CD4-positive, alpha-beta T cell (primary cell): ENCODE results near the gene OSBPL10. TPM values are rescaled to one million over a fixed set of nuclear protein-coding genes. Genes with fewer than 3 reads are reported as not detected.

Experiments
- ATAC-seq: fragments of 200-7000 bp; cut with Tn5 transposase; one replicate; pipeline ENCODE4 v1.10.0; 2022; ENCODE audit warnings: mild to moderate bottlenecking; ENCODE audit not compliant: poor library complexity
- CTCF ChIA-PET: fragments of 350-600 bp; sonication (Branson Sonifier 250); formaldehyde crosslinking; loops from one replicate; lab custom pipeline; 2021; ENCODE audit warnings: antibody characterized with exemption, inconsistent platforms; lab: Charles Lee
- POLR2A ChIA-PET: fragments of 350-600 bp; sonication (Branson Sonifier 250); formaldehyde crosslinking; loops from one replicate; lab custom pipeline; 2021; ENCODE audit warnings: antibody characterized with exemption, inconsistent platforms; lab: Charles Lee
- DNase-seq, 14 experiments: peaks; one replicate each; pipeline ENCODE4 v3.0.0-alpha.2; 2013 to 2020; ENCODE audit warnings: mixed read lengths in 2 of 14
- H3K27ac ChIP-seq, 2 donors: one replicate each; pipeline versions ENCODE4 v1.5.1 to v1.7.0; 2013; ENCODE audit warnings: low read length in 2 of 2, low read depth in 1 of 2, mild to moderate bottlenecking in 1 of 2
- H3K27me3 ChIP-seq, 2 experiments: 1 replicate in 1 of 2; 2 replicates in 1 of 2; pipeline versions ENCODE4 v1.6.1 to v1.7.0; 2013; ENCODE audit warnings: low read length in 2 of 2, control low read depth in 1 of 2, mild to moderate bottlenecking in 1 of 2, moderate library complexity in 1 of 2; ENCODE audit not compliant: insufficient read depth in 2 of 2, control insufficient read depth in 1 of 2
- H3K36me3 ChIP-seq: one replicate; pipeline ENCODE4 v1.6.1; 2013; ENCODE audit warnings: low read length, control low read depth; ENCODE audit not compliant: insufficient read depth
- H3K4me1 ChIP-seq: one replicate; pipeline ENCODE4 v1.6.1; 2013; ENCODE audit warnings: low read length, control low read depth; ENCODE audit not compliant: insufficient read depth
- H3K4me3 ChIP-seq: one replicate; pipeline ENCODE4 v1.5.1; 2013; ENCODE audit warnings: mild to moderate bottlenecking, low read length, moderate library complexity
- H3K9me3 ChIP-seq, 2 experiments: 1 replicate in 1 of 2; 2 replicates in 1 of 2; pipeline versions ENCODE4 v1.6.1 to v1.7.0; 2013; ENCODE audit warnings: low read length in 2 of 2, mild to moderate bottlenecking in 2 of 2, control low read depth in 1 of 2, moderate library complexity in 1 of 2; ENCODE audit not compliant: control insufficient read depth in 1 of 2, insufficient read depth in 1 of 2
- H3K27ac Mint-ChIP-seq: one replicate; pipeline ENCODE4 v1.8.0; 2020; ENCODE audit warnings: mixed read lengths
- H3K27me3 Mint-ChIP-seq: one replicate; pipeline ENCODE4 v1.8.0; 2021; ENCODE audit warnings: mixed read lengths
- H3K36me3 Mint-ChIP-seq: one replicate; pipeline ENCODE4 v1.8.0; 2021; ENCODE audit warnings: low read depth, mixed read lengths
- H3K4me1 Mint-ChIP-seq: one replicate; pipeline ENCODE4 v1.8.0; 2021; ENCODE audit warnings: low read depth, mixed read lengths
- H3K4me3 Mint-ChIP-seq: one replicate; pipeline ENCODE4 v1.8.0; 2020; ENCODE audit warnings: mild to moderate bottlenecking, mixed read lengths
- H3K9me3 Mint-ChIP-seq: one replicate; pipeline ENCODE4 v1.8.0; 2020; ENCODE audit warnings: mixed read lengths
- CTCF ChIP-seq: fragments of 200-600 bp; IDR thresholded peaks from one replicate; pipeline ENCODE4 v1.8.0; 2022; ENCODE audit warnings: antibody characterized with exemption, mild to moderate bottlenecking
- intact Hi-C, 2 experiments: fragments of 100-400 bp; cut with DNase I in 1 of 2; cut with micrococcal nuclease in 1 of 2; formaldehyde crosslinking; loops; one replicate each; pipeline versions ENCODE4 v1.15.1 to v1.9.0; 2023 to 2025; cut with DNase I, micrococcal nuclease
- total RNA-seq, 174 experiments: library from RNA in 2 of 174; stranded (reverse) in 2 of 174; gene quantifications; one replicate each; pipeline ENCODE4 v1.2.3 and lab custom pipeline; 2021 to 2026

The OSBPL10 gene
- total RNA-seq, 2 experiments from 2014 or later: not detected

- ATAC-seq: no peak
- H3K36me3 ChIP-seq: no peaks in the 10 kb centered on the region
- TF ChIP-seq CTCF: no peak
- no peaks in the 10 kb centered on the region for H3K4me1 ChIP-seq
- Mint-ChIP-seq H3K27ac (no peak overlapping the region), H3K36me3 (no peaks in the 10 kb centered on the region), H3K4me3 (no peak overlapping the region), H3K4me1 (no peaks in the 10 kb centered on the region), H3K9me3 (no peaks in the 10 kb centered on the region), H3K27me3 (peaks cover 13% of the 10 kb centered on the region)
- intact Hi-C loops: no loop called here
- no peak for DNase-seq
- H3K27me3 ChIP-seq: peaks cover 0 to 4% of the 10 kb centered on the region in 2 experiments
- H3K4me3 ChIP-seq: no peak overlapping the region
- CTCF ChIA-PET: interaction anchor here (0.6 kb wide), 1 partner anchor 796 kb away, joined by 3 read pairs; no protein-coding TSS in a partner anchor
- POLR2A ChIA-PET: no interaction called here
- no peak overlapping the region for H3K27ac ChIP-seq
- no peaks in the 10 kb centered on the region for H3K9me3 ChIP-seq
Observed at GRCh38 chr3:31948280-31948679, 32.8 kb downstream of the OSBPL10 start.

GRCh38 chr3:31947671-31948091 lies 33.4 kb downstream of the OSBPL10 start:
- no peaks in the 10 kb centered on the region for H3K9me3 Mint-ChIP-seq
- peaks cover 0 to 4% of the 10 kb centered on the region in 2 experiments for H3K27me3 ChIP-seq
- H3K4me1 Mint-ChIP-seq: no peaks in the 10 kb centered on the region
- no peaks in the 10 kb centered on the region for H3K36me3 ChIP-seq
- TF ChIP-seq CTCF: no peak
- ChIA-PET POLR2A (no interaction called here), CTCF (no interaction called here)
- peaks cover 13% of the 10 kb centered on the region for H3K27me3 Mint-ChIP-seq
- H3K4me1 ChIP-seq: no peaks in the 10 kb centered on the region
- no peaks in the 10 kb centered on the region for H3K36me3 Mint-ChIP-seq
- H3K4me3 Mint-ChIP-seq: no peak overlapping the region
- no peak for DNase-seq
- ATAC-seq: no peak
- intact Hi-C loops: no loop called here
- H3K27ac Mint-ChIP-seq: no peak overlapping the region
- no peak overlapping the region for H3K27ac ChIP-seq
- H3K4me3 ChIP-seq: no peak overlapping the region
- H3K9me3 ChIP-seq: no peaks in the 10 kb centered on the region

- ChIA-PET POLR2A (no interaction called here), CTCF (no interaction called here)
- no peaks in the 10 kb centered on the region for H3K36me3 Mint-ChIP-seq
- intact Hi-C loops: no loop called here
- TF ChIP-seq CTCF: no peak
- H3K4me1 Mint-ChIP-seq: no peaks in the 10 kb centered on the region
- no peak overlapping the region for H3K4me3 ChIP-seq
- no peak overlapping the region for H3K27ac Mint-ChIP-seq
- H3K36me3 ChIP-seq: no peaks in the 10 kb centered on the region
- H3K9me3 Mint-ChIP-seq: no peaks in the 10 kb centered on the region
- H3K27ac ChIP-seq: no peak overlapping the region
- H3K9me3 ChIP-seq: no peaks in the 10 kb centered on the region
- no peak for DNase-seq
- ATAC-seq: no peak
- H3K27me3 ChIP-seq: peaks cover 0 to 4% of the 10 kb centered on the region in 2 experiments
- no peak overlapping the region for H3K4me3 Mint-ChIP-seq
- peaks cover 10% of the 10 kb centered on the region for H3K27me3 Mint-ChIP-seq
- H3K4me1 ChIP-seq: no peaks in the 10 kb centered on the region
Observed at GRCh38 chr3:31947162-31947561, 33.9 kb downstream of the OSBPL10 start.
